K562 (cell line): ENCODE measurements around the gene LHFPL5. TPM values are rescaled to one million over a fixed set of nuclear protein-coding genes. Genes with fewer than 3 reads are reported as not detected.

Experiments
- ARID1B ChIP-seq: fragments of 450-650 bp; IDR thresholded peaks from 2 replicates; pipeline ENCODE4 v1.6.1; 2016; ENCODE audit warnings: antibody characterized with exemption, mild to moderate bottlenecking, inconsistent platforms
- ARNT ChIP-seq, 2 experiments: fragments of 450-650 bp; IDR thresholded peaks; 2 replicates each; pipeline ENCODE4 v1.6.1; 2016; ENCODE audit warnings: mild to moderate bottlenecking in 1 of 2
- CGGBP1 ChIP-seq: fragments of 250-450 bp; sonication (Bioruptor Pico); IDR thresholded peaks from 2 replicates; pipeline ENCODE4 v1.9.0; 2021; ENCODE audit warnings: mild to moderate bottlenecking
- CREBBP ChIP-seq: IDR thresholded peaks from one replicate; pipeline ENCODE4 v1.6.1; 2012; ENCODE audit warnings: low read depth, mild to moderate bottlenecking, control low read depth, inconsistent platforms, low read length
- EWSR1 ChIP-seq: fragments of 450-650 bp; IDR thresholded peaks from 2 replicates; pipeline ENCODE4 v1.6.1; 2018; ENCODE audit warnings: borderline replicate concordance, mild to moderate bottlenecking, low read depth, moderate library complexity; ENCODE audit not compliant: partially characterized antibody
- FIP1L1 ChIP-seq: fragments of 200-400 bp; formaldehyde crosslinking; IDR thresholded peaks from 2 replicates; pipeline ENCODE4 v1.6.1; 2018; ENCODE audit warnings: mild to moderate bottlenecking, low read depth, low read length; ENCODE audit not compliant: poor library complexity, severe bottlenecking
- IRF9 ChIP-seq: fragments of 450-650 bp; IDR thresholded peaks from 2 replicates; pipeline ENCODE4 v1.6.1; 2016; ENCODE audit warnings: missing biosample characterization, missing genetic modification characterization
- MAFF ChIP-seq: IDR thresholded peaks from 2 replicates; pipeline ENCODE4 v1.6.1; 2012; ENCODE audit warnings: low read length, improper control_type of control experiment
- MITF ChIP-seq: IDR thresholded peaks from 2 replicates; pipeline ENCODE4 v1.6.1; 2014; ENCODE audit warnings: antibody characterized with exemption
- MLLT1 ChIP-seq, 2 experiments: fragments of 450-650 bp; IDR thresholded peaks; 2 replicates each; pipeline ENCODE4 v1.6.1; 2016
- NFIX ChIP-seq: fragments of 250-450 bp; sonication (Bioruptor Pico); IDR thresholded peaks from 2 replicates; pipeline ENCODE4 v1.4.0; 2020; ENCODE audit warnings: low read depth, mild to moderate bottlenecking, moderate library complexity
- PHB ChIP-seq: fragments of 250-450 bp; sonication (Bioruptor Pico); IDR thresholded peaks from 2 replicates; pipeline ENCODE4 v1.5.0; 2021
- TARDBP ChIP-seq: fragments of 450-650 bp; IDR thresholded peaks from 2 replicates; pipeline ENCODE4 v1.6.1; 2016
- TCF15 ChIP-seq: fragments of 250-450 bp; sonication (Bioruptor Pico); IDR thresholded peaks from 2 replicates; pipeline ENCODE4 v1.8.0; 2022; ENCODE audit warnings: moderate library complexity, mild to moderate bottlenecking, inconsistent platforms
- UBTF ChIP-seq, 2 experiments: IDR thresholded peaks; 2 replicates each; pipeline ENCODE4 v1.6.1; 2012; ENCODE audit warnings: improper control_type of control experiment in 2 of 2, low read depth in 2 of 2, low read length in 2 of 2, borderline replicate concordance in 1 of 2
- VEZF1 ChIP-seq: fragments of 200-800 bp; sonication (Bioruptor generic); IDR thresholded peaks from 2 replicates; pipeline ENCODE4 v1.6.1; 2017; ENCODE audit warnings: missing genetic modification characterization, missing compliant biosample characterization
- XRCC4 ChIP-seq: IDR thresholded peaks from one replicate; pipeline ENCODE4 v1.6.1; 2011; ENCODE audit not compliant: insufficient read depth, insufficient read length; ENCODE audit errors: extremely low read depth
- YY1 ChIP-seq, 3 experiments: IDR thresholded peaks; 2 replicates each; pipeline ENCODE4 v1.6.1; 2011; ENCODE audit warnings: low read length in 2 of 3, mild to moderate bottlenecking in 2 of 3, moderate library complexity in 2 of 3, borderline replicate concordance in 1 of 3, control low read depth in 1 of 3, low read depth in 1 of 3; ENCODE audit not compliant: insufficient read depth in 3 of 3, insufficient replicate concordance in 2 of 3, control insufficient read depth in 1 of 3, insufficient read length in 1 of 3; ENCODE audit errors: extremely low read depth in 1 of 3
- polyA plus RNA-seq, 8 experiments: library from polyadenylated mRNA; depleted of rRNA in 4 of 8; stranded (reverse) in 5 of 8; unstranded in 3 of 8; fragments of >200 nt; fragmentation: Nextera tagmentation in 2 of 8; fragmentation: Illumina TruSeq in 1 of 8; extraction: Ambion mirVana in 2 of 8; extraction: Trizol in 1 of 8; gene quantifications; 2 replicates each; pipeline versions ENCODE4 v1.2.1 to v1.2.3, GENCODE V29; 2011 to 2014; ENCODE audit warnings: inconsistent platforms in 1 of 8, missing spikeins in 1 of 8
- total RNA-seq, 7 experiments: library from RNA; depleted of rRNA in 6 of 7; stranded (reverse); fragments of >200 nt in 6 of 7; fragmentation: Illumina TruSeq in 2 of 7; extraction: Trizol in 2 of 7; gene quantifications; 2 replicates each; pipeline versions ENCODE4 v1.2.1 to v1.2.3, GENCODE V29; 2011 to 2021; ENCODE audit warnings: low replicate concordance in 1 of 7

The LHFPL5 gene
- total and polyA plus RNA-seq, 9 of the 15 experiments (the other 6 are each of a cell fraction or from before 2014, with no cell fraction given) = not detected

- TF ChIP-seq IRF9 (tag) (peak; percentile 85), NFIX (CRISPR knock-in tag) (no peak), MAFF (peak; percentile 90; the same call in 1 of the 2 replicates), XRCC4 (no peak), TCF15 (CRISPR knock-in tag) (no peak), VEZF1 (CRISPR knock-in tag) (no peak), TARDBP (no peak), ARID1B (peak; percentile 70), ARNT (IDR thresholded peaks at IDR 0.05) (no peak), EWSR1 (no peak), FIP1L1 (no peak), PHB (CRISPR knock-in tag) (no peak), MLLT1 (IDR thresholded peaks at IDR 0.05) (peak in 1 of 2 experiments; percentile 60; a peak in 1 of 4 replicates), YY1 (IDR thresholded peaks at IDR 0.05; ENCODE audit: borderline replicate concordance in 1 of 3, control insufficient read depth in 1 of 3, extremely low read depth in 1 of 3, insufficient read depth in 3 of 3, insufficient read length in 1 of 3, insufficient replicate concordance in 2 of 3, low read depth in 1 of 3, low read length in 2 of 3) (no peak), UBTF (IDR thresholded peaks at IDR 0.05; ENCODE audit: borderline replicate concordance in 1 of 2, low read depth in 2 of 2, low read length in 2 of 2) (no peak), MITF (no peak), CREBBP (no peak), CGGBP1 (no peak)
These were observed 28.4 kb downstream of the LHFPL5 start (continued) for GRCh38 chr6:35833536-35833935.
